DOHH2 (cell line): ENCODE data around the gene ARCN1.

Source experiments
- H3F3A ChIP-seq: fragments of 200-600 bp; sonication (generic), shearing (Covaris generic); 2 replicates; pipeline ENCODE4 v1.6.0; 2016; ENCODE audit warnings: antibody characterized with exemption, mild to moderate bottlenecking; ENCODE audit not compliant: control insufficient read depth, insufficient read depth
- H3K27ac ChIP-seq: fragments of 200-600 bp; sonication (generic); 2 replicates; pipeline ENCODE4 v1.5.1; 2014; ENCODE audit warnings: low read depth, mild to moderate bottlenecking, low read length, moderate library complexity
- H3K27me3 ChIP-seq: fragments of 200-600 bp; sonication (generic); 2 replicates; pipeline ENCODE4 v1.6.1; 2014; ENCODE audit warnings: mild to moderate bottlenecking, low read length, mixed read lengths; ENCODE audit not compliant: control insufficient read depth
- H3K36me3 ChIP-seq: fragments of 200-600 bp; sonication (generic); 2 replicates; pipeline ENCODE4 v1.6.1; 2014; ENCODE audit warnings: mild to moderate bottlenecking, low read length, moderate library complexity, mixed read lengths; ENCODE audit not compliant: control insufficient read depth
- H3K4me1 ChIP-seq: fragments of 200-600 bp; sonication (generic); 2 replicates; pipeline ENCODE4 v1.6.1; 2014; ENCODE audit warnings: mild to moderate bottlenecking, low read length, mixed read lengths; ENCODE audit not compliant: control insufficient read depth
- H3K4me2 ChIP-seq: fragments of 200-600 bp; sonication (generic); 2 replicates; pipeline ENCODE4 v1.6.0; 2014; ENCODE audit warnings: mild to moderate bottlenecking, low read length, moderate library complexity
- H3K4me3 ChIP-seq: fragments of 200-600 bp; sonication (generic); 2 replicates; pipeline ENCODE4 v1.5.1; 2014; ENCODE audit warnings: mild to moderate bottlenecking, low read length, mixed read lengths
- H3K79me2 ChIP-seq: fragments of 200-600 bp; sonication (generic); 2 replicates; pipeline ENCODE4 v1.6.1; 2014; ENCODE audit warnings: mild to moderate bottlenecking, low read length, mixed read lengths; ENCODE audit not compliant: control insufficient read depth
- H3K9me2 ChIP-seq: fragments of 200-600 bp; sonication (generic); replicated peaks from 2 replicates; pipeline ENCODE4 v1.6.1; 2014; ENCODE audit warnings: mild to moderate bottlenecking, low read length, mixed read lengths; ENCODE audit not compliant: control insufficient read depth
- H3K9me3 ChIP-seq: fragments of 200-600 bp; sonication (generic); 2 replicates; pipeline ENCODE4 v1.6.1; 2014; ENCODE audit warnings: antibody characterized with exemption, low read length, mixed read lengths; ENCODE audit not compliant: control insufficient read depth, insufficient read depth
- H4K20me1 ChIP-seq: fragments of 200-600 bp; sonication (generic); 2 replicates; pipeline ENCODE4 v1.6.0; 2014; ENCODE audit warnings: low read depth, mild to moderate bottlenecking, antibody characterized with exemption, low read length, moderate library complexity; ENCODE audit not compliant: control insufficient read depth, insufficient read depth
- CTCF ChIP-seq: fragments of 200-600 bp; sonication (generic); IDR thresholded peaks from one replicate; pipeline ENCODE4 v1.5.1; 2014; ENCODE audit warnings: antibody characterized with exemption, mild to moderate bottlenecking, low read depth, low read length; ENCODE audit not compliant: poor library complexity, severe bottlenecking
- EZH2phosphoT487 ChIP-seq: fragments of 200-600 bp; sonication (generic); IDR thresholded peaks from 2 replicates; pipeline ENCODE4 v1.6.1; 2017; ENCODE audit warnings: borderline replicate concordance, mild to moderate bottlenecking, antibody characterized with exemption, low read length, moderate library complexity, mixed read lengths

ARCN1 gene

GRCh38 chr11:118544647-118545010 lies 27.6 kb upstream of the ARCN1 start:
- Histone ChIP-seq H3K4me3 (no peak overlapping the region), H3F3A (no peaks in the 10 kb centered on the region; the same call in 1 of the 2 replicates), H4K20me1 (no peaks in the 10 kb centered on the region), H3K9me2 (no peaks in the 10 kb centered on the region), H3K4me1 (no peaks in the 10 kb centered on the region), H3K36me3 (no peaks in the 10 kb centered on the region), H3K9me3 (no peaks in the 10 kb centered on the region), H3K79me2 (no peaks in the 10 kb centered on the region), H3K27ac (no peak overlapping the region), H3K4me2 (no peak overlapping the region), H3K27me3 (no peaks in the 10 kb centered on the region)
- no peak for TF ChIP-seq CTCF
- TF ChIP-seq EZH2phosphoT487 = no peak

- no peaks in the 10 kb centered on the region for H3K9me3 ChIP-seq
- no peak for TF ChIP-seq EZH2phosphoT487
- TF ChIP-seq CTCF = no peak
- no peaks in the 10 kb centered on the region for H4K20me1 ChIP-seq
- no peaks in the 10 kb centered on the region for H3K4me1 ChIP-seq
- no peaks in the 10 kb centered on the region for H3K27me3 ChIP-seq
- H3K27ac ChIP-seq = no peak overlapping the region
- H3K36me3 ChIP-seq = no peaks in the 10 kb centered on the region
- H3F3A ChIP-seq = no peaks in the 10 kb centered on the region; the same call in 1 of the 2 replicates
- no peaks in the 10 kb centered on the region for H3K9me2 ChIP-seq
- H3K79me2 ChIP-seq = no peaks in the 10 kb centered on the region
- no peak overlapping the region for H3K4me3 ChIP-seq
- H3K4me2 ChIP-seq = no peak overlapping the region
Observed at GRCh38 chr11:118545533-118545932, 26.7 kb upstream of the ARCN1 start.

- peaks cover 6% of the 10 kb centered on the region for H3K36me3 ChIP-seq
- no peaks in the 10 kb centered on the region for H3F3A ChIP-seq
- no peaks in the 10 kb centered on the region for H3K4me1 ChIP-seq
- H3K9me3 ChIP-seq = no peaks in the 10 kb centered on the region
- no peaks in the 10 kb centered on the region for H4K20me1 ChIP-seq
- TF ChIP-seq CTCF = no peak
- H3K79me2 ChIP-seq = no peaks in the 10 kb centered on the region
- H3K4me2 ChIP-seq = no peak overlapping the region
- no peaks in the 10 kb centered on the region for H3K9me2 ChIP-seq
- no peak overlapping the region for H3K4me3 ChIP-seq
- H3K27ac ChIP-seq = no peak overlapping the region
- no peaks in the 10 kb centered on the region for H3K27me3 ChIP-seq
Observed at GRCh38 chr11:118547132-118547531, 25.1 kb upstream of the ARCN1 start.

- H3K79me2 ChIP-seq = no peaks in the 10 kb centered on the region
- H3K4me3 ChIP-seq = no peak overlapping the region
- H3K36me3 ChIP-seq = peaks cover 21% of the 10 kb centered on the region
- no peaks in the 10 kb centered on the region for H4K20me1 ChIP-seq
- TF ChIP-seq EZH2phosphoT487 (no peak), CTCF (no peak)
- no peak overlapping the region for H3K4me2 ChIP-seq
- H3K27me3 ChIP-seq = no peaks in the 10 kb centered on the region
- H3K4me1 ChIP-seq = no peaks in the 10 kb centered on the region
- no peaks in the 10 kb centered on the region for H3K9me3 ChIP-seq
- H3K27ac ChIP-seq = no peak overlapping the region
- no peaks in the 10 kb centered on the region for H3F3A ChIP-seq
- H3K9me2 ChIP-seq = no peaks in the 10 kb centered on the region
Observed at GRCh38 chr11:118552341-118552740, 19.9 kb upstream of the ARCN1 start.
